Cardiac muscle cell (in vitro differentiated cells and primary cell): ENCODE data around the gene SLC37A1. TPM values are rescaled to one million over a fixed set of nuclear protein-coding genes. Genes with fewer than 3 reads are reported as not detected.

Source experiments
- DNase-seq, 2 donors: peaks; one replicate each; pipeline versions ENCODE4 v3.0.0 to v3.0.0-alpha.2; 2010 to 2017; ENCODE audit warnings: low read depth in 1 of 2, low spot score in 1 of 2
- H3K27ac ChIP-seq: fragments of 200-600 bp; sonication (generic); 2 replicates; pipeline ENCODE4 v1.5.1; 2016
- H3K27me3 ChIP-seq: fragments of 200-600 bp; sonication (generic); 2 replicates; pipeline ENCODE4 v1.6.0; 2016; ENCODE audit warnings: control low read depth
- H3K36me3 ChIP-seq: fragments of 200-600 bp; sonication (generic); 2 replicates; pipeline ENCODE4 v1.5.1; 2016; ENCODE audit warnings: control low read depth
- H3K4me1 ChIP-seq: fragments of 200-600 bp; sonication (generic); 2 replicates; pipeline ENCODE4 v1.8.1; 2017; ENCODE audit warnings: low read depth, mild to moderate bottlenecking, mixed run types
- H3K4me3 ChIP-seq: fragments of 200-600 bp; sonication (generic); 2 replicates; pipeline ENCODE4 v1.5.1; 2016; ENCODE audit warnings: mild to moderate bottlenecking
- H3K9me3 ChIP-seq: fragments of 200-600 bp; sonication (generic); 2 replicates; pipeline ENCODE4 v1.5.1; 2017; ENCODE audit warnings: low read depth, mild to moderate bottlenecking, control low read depth
- CTCF ChIP-seq: IDR thresholded peaks from 2 replicates; pipeline ENCODE4 v1.5.1; 2012; ENCODE audit warnings: low read depth, mild to moderate bottlenecking, low read length
- polyA plus RNA-seq: library from polyadenylated mRNA; unstranded; fragments of >200 nt; fragmentation: Nextera tagmentation; extraction: Ambion mirVana; gene quantifications from 2 replicates; pipeline ENCODE4 v1.2.1, GENCODE V29; 2016
- total RNA-seq: library from RNA; depleted of rRNA; stranded (reverse); fragments of >200 nt; gene quantifications from 2 replicates; pipeline ENCODE4 v1.2.3, GENCODE V29; 2016

SLC37A1 gene
- total and polyA plus RNA-seq, 2 experiments from 2014 or later = 3.5 to 8.4 TPM

GRCh38 chr21:42496120-42496838, 17.4 kb upstream of the SLC37A1 start, which contains the start of gene RSPH1:
Gene RSPH1 (minus strand): TSS chr21:42496224. CDS start chr21:42496186, 38 bp downstream.
- no peak for TF ChIP-seq CTCF
- peaks cover 8% of the 10 kb centered on the region for H3K27me3 ChIP-seq
- peaks cover 4% of the 10 kb centered on the region for H3K4me1 ChIP-seq
- H3K36me3 ChIP-seq = no peaks in the 10 kb centered on the region
- H3K4me3 ChIP-seq = peak within 1 kb of the TSS; percentile 40
- no peaks in the 10 kb centered on the region for H3K9me3 ChIP-seq
- peak within 1 kb of the TSS; percentile 35 for H3K27ac ChIP-seq
- peak; percentile 99 for DNase-seq

- peaks cover 8% of the 10 kb centered on the region for H3K27me3 ChIP-seq
- no peak for TF ChIP-seq CTCF
- peak overlapping the region; percentile 35 for H3K27ac ChIP-seq
- H3K4me3 ChIP-seq = peak overlapping the region; percentile 40
- H3K36me3 ChIP-seq = no peaks in the 10 kb centered on the region
- H3K4me1 ChIP-seq = peaks cover 4% of the 10 kb centered on the region
- peak; percentile 12 to 37 for DNase-seq
- H3K9me3 ChIP-seq = no peaks in the 10 kb centered on the region
Measured at GRCh38 chr21:42496839-42497202, 16.8 kb upstream of the SLC37A1 start.

- TF ChIP-seq CTCF = no peak
- Histone ChIP-seq H3K4me3 (no peak overlapping the region), H3K36me3 (no peaks in the 10 kb centered on the region), H3K9me3 (no peaks in the 10 kb centered on the region), H3K27ac (no peak overlapping the region), H3K4me1 (peaks cover 4% of the 10 kb centered on the region), H3K27me3 (peaks cover 8% of the 10 kb centered on the region)
- no peak for DNase-seq
Measured at GRCh38 chr21:42498012-42498411, 15.6 kb upstream of the SLC37A1 start.

DNA sequence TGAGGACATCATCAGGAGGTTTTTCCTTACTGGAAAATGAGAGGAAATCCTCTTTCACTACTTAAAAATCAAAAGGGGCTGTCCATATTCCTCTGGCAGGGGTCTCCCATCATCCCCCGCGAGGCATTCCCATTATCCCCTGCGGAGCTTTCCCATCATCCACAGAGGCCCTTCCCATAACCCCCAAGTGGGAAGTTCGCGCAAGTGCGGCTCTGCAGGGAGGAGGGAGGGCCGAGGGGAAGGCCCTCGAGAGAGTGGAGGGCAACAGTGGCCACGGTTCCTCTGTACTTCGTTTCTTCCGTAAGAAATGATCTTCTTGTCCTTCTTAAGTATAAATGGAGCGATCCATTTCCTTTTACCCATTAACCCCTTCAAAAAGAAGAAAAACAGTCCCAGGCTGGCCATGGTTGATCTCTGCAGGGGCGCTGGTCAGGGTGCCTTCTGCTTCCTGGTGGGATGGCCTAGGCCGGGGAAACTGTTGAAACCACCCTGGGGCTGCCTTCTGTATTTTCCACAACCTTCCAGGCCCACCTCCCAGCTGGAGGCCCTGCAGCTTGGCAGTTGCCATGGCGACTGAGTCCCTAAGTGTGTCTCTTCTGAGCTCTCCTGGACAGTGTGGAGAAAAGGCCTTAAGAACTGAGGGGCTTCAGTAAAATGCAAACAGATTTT, 14.1 kb upstream of the SLC37A1 start:
- no peaks in the 10 kb centered on the region for H3K36me3 ChIP-seq
- no peaks in the 10 kb centered on the region for H3K9me3 ChIP-seq
- no peak for TF ChIP-seq CTCF
- peaks cover 4% of the 10 kb centered on the region for H3K4me1 ChIP-seq
- peak in 1 of 2 donors; percentile 50 for DNase-seq
- H3K27ac ChIP-seq = no peak overlapping the region
- no peak overlapping the region for H3K4me3 ChIP-seq
- peaks cover 8% of the 10 kb centered on the region for H3K27me3 ChIP-seq

GRCh38 chr21:42500225-42500624, 13.4 kb upstream of the SLC37A1 start:
- Histone ChIP-seq H3K4me1 (peaks cover 4% of the 10 kb centered on the region), H3K27me3 (peaks cover 3% of the 10 kb centered on the region), H3K4me3 (no peak overlapping the region), H3K9me3 (no peaks in the 10 kb centered on the region), H3K27ac (no peak overlapping the region), H3K36me3 (no peaks in the 10 kb centered on the region)
- TF ChIP-seq CTCF = no peak
- no peak for DNase-seq
